ENCODE measurements around the gene ZNF304. TPM values are rescaled to one million over a fixed set of nuclear protein-coding genes. Genes with fewer than 3 reads are reported as not detected.

ZNF304 gene
- total and polyA plus RNA-seq, 9 of the 15 experiments (the other 6 are each of a cell fraction or from before 2014, with no cell fraction given), result 0.82 to 5.5 (median 3.6) TPM

- TF ChIP-seq ZBTB40 (IDR thresholded peaks at IDR 0.05) (peak; percentile 92), ZBTB40 (CRISPR knock-in tag; IDR thresholded peaks at IDR 0.05) (no peak), ZZZ3 (IDR thresholded peaks at IDR 0.05) (peak; percentile 87), YY1 (IDR thresholded peaks at IDR 0.05; ENCODE audit: borderline replicate concordance in 1 of 3, control insufficient read depth in 1 of 3, extremely low read depth in 1 of 3, insufficient read depth in 3 of 3, insufficient read length in 1 of 3, insufficient replicate concordance in 2 of 3, low read depth in 1 of 3, low read length in 2 of 3) (peak in 2 of 3 experiments; percentile 53 to 62), TEAD2 (tag; IDR thresholded peaks at IDR 0.05) (no peak), CSDE1 (IDR thresholded peaks at IDR 0.05) (peak in 1 of 2 experiments; percentile 34; a peak in 1 of 4 replicates), TAF9B (IDR thresholded peaks at IDR 0.05; ENCODE audit: partially characterized antibody) (peak; percentile 56), ELF2 (CRISPR knock-in tag; IDR thresholded peaks at IDR 0.05) (no peak), HNRNPLL (IDR thresholded peaks at IDR 0.05; ENCODE audit: low read depth, low read length, poor library complexity, severe bottlenecking) (peak; percentile 95), JUN (IDR thresholded peaks at IDR 0.05; ENCODE audit: borderline replicate concordance, low read depth, low read length) (peak; percentile 83), JUN (CRISPR knock-in tag; IDR thresholded peaks at IDR 0.05; ENCODE audit: borderline replicate concordance) (no peak)
- TF ChIP-seq, protein P1, sequence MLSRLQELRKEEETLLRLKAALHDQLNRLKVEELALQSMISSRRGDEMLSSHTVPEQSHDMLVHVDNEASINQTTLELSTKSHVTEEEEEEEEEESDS (CRISPR knock-in tag; IDR thresholded peaks at IDR 0.05), result no peak
- TF ChIP-seq, protein P2, sequence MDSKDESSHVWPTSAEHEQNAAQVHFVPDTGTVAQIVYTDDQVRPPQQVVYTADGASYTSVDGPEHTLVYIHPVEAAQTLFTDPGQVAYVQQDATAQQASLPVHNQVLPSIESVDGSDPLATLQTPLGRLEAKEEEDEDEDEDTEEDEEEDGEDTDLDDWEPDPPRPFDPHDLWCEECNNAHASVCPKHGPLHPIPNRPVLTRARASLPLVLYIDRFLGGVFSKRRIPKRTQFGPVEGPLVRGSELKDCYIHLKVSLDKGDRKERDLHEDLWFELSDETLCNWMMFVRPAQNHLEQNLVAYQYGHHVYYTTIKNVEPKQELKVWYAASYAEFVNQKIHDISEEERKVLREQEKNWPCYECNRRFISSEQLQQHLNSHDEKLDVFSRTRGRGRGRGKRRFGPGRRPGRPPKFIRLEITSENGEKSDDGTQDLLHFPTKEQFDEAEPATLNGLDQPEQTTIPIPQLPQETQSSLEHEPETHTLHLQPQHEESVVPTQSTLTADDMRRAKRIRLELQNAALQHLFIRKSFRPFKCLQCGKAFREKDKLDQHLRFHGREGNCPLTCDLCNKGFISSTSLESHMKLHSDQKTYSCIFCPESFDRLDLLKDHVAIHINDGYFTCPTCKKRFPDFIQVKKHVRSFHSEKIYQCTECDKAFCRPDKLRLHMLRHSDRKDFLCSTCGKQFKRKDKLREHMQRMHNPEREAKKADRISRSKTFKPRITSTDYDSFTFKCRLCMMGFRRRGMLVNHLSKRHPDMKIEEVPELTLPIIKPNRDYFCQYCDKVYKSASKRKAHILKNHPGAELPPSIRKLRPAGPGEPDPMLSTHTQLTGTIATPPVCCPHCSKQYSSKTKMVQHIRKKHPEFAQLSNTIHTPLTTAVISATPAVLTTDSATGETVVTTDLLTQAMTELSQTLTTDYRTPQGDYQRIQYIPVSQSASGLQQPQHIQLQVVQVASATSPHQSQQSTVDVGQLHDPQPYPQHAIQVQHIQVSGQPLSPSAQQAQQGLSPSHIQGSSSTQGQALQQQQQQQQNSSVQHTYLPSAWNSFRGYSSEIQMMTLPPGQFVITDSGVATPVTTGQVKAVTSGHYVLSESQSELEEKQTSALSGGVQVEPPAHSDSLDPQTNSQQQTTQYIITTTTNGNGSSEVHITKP (IDR thresholded peaks at IDR 0.05; ENCODE audit: partially characterized antibody), result peak; percentile 60
Observed at GRCh38 chr19:57320180-57321084, 30.6 kb upstream of the ZNF304 start, which contains the start of gene ZNF543 (continued).
